Suppressor macrophage treated with lipopolysaccharide for 1 hour (primary cell): Measurements from ENCODE around the gene ADORA2B.
"Not testable (repeated sequence)": the region's sequence is repeated elsewhere in the genome, so short reads cannot be mapped to it uniquely, and the experiment has no call there.

Source experiments
- DNase-seq, 3 donors: peaks; one replicate each; pipeline ENCODE4 v3.0.0-alpha.2; 2020 to 2022

ADORA2B gene

DNA sequence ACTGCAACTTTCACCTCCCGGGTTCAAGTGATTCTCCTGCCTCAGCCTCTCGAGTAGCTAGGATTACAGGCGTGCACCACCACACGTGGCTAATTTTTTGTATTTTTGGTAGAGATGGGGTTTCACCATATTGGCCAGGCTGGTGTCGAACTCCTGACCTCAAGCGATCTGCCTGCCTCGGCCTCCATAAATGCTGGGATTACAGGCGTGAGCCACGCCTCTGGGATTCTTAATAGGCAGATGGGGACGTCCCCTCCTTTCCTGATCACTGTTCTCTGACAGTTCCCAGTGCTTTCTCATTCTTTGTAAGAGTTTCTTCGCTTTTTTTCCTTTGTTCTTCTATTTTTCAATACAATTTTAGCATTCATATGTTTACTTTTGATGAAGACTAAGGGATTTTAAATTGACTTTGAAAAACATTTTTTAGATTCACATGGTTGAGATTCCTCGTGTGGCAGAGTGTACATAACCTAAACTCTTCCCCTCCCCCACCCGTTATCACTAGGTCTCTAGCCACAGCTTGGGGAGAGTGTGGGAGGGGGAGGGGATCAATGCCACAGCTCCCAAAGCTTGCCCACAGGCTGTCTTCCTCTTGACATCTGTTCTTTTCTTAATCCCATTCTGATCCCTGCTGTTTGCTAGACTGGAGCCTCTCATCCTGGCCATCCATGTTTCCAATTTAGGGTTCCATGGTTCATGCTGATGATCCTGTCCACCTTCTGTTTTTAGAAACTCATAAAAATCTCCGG is 11.0 kb downstream of the ADORA2B start:
- peak in 2 of 3 donors; percentile 42 to 68 for DNase-seq

- no peak for DNase-seq
Measured at GRCh38 chr17:15957206-15957605, 12.3 kb downstream of the ADORA2B start.

DNA sequence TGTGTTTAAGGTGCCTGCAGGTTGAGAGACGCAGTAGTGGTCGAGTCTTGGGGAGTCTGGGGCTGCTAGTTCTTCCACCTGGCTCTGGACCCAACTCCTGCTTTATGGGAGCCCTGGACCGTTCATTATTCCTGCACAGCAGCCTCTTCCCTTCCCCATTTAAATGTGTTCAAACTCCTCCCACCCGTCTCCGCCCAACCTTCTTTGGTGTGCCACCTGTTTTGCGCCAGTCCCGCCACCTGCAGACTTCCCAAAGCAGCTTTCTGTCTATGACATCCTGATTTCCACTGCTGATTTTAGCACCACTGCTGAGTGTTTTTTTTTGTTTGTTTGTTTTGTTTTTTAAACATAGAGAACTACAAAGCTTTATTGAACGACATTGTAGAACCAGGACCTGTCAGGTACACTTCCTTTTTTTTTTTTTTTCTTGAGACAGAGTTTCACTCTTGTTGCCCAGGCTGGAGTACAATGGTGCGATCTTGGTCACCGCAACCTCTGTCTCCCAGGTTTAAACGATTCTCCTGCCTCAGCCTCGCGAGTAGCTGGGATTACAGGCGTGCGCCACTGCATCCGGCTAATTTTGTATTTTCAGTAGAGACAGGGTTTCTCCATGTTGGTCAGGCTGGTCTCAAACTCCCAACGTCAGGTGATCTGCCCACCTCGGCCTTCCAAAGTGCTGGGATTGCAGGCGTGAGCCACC is 12.8 kb downstream of the ADORA2B start:
- DNase-seq = no peak

GRCh38 chr17:15958484-15958854 is 13.5 kb downstream of the ADORA2B start:
- DNase-seq = no peak

- no peak for DNase-seq
Measured at GRCh38 chr17:15963670-15964110, 18.8 kb downstream of the ADORA2B start.

DNA sequence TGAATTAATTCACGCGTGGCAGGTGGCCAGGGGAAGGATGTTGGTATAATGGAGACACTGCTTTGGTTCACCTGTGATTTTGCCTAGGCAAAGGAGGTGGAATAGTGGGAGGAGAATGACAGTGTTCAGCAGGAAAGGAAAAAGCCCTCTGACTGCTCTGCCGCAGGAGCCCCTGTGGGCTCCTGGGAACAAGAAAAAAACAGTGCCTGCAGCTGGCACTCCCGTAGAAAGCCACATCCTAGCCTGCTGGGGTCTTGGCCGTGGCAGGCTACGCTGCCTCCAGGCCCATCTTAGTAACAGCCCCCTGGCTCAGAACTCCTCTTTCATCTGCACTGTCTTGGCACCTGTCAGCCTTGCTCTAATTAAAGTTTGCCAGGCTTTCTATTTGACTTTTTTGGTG is 20.6 kb downstream of the ADORA2B start:
- DNase-seq = no peak

DNA sequence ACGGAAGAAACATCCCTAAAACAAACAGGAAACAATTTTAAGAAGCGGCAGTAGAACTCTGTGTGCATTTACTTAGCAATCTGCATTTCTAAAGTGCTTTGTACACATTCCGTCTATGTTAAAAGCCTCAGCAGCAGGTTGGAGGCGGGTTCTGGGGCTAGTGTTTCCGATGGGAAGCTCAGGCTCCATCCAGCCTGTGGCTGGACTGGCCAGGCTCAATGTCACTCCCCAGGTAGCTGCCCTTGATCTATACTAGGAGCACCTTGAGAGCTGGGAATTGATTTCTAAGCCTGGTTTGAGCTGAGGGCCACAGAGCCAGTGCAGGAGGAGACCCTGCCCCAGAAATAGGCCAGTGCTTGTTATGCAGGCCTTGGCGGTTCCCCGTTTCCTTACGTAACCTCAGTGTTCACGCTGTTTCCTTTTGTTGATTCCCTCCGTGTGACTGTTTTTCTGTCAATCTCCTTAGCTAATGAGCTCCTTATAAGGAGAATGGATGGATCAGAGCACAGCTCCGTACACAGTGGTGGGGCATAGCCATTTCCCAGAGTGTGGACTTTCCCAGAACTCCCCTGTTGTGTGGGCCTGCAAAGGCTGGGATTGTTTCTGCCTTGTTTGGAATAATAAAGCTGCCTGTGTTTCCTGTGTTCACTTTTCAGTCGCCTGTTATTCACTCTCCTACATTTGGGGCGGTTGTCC is 21.4 kb downstream of the ADORA2B start:
- DNase-seq = peak; percentile 73 to 91 (median 77)

- peak in 1 of 3 donors; percentile 30 for DNase-seq
Measured at GRCh38 chr17:15966879-15967248, 21.9 kb downstream of the ADORA2B start.

- DNase-seq = peak in 2 of 3 donors; percentile 33 to 54
Measured at GRCh38 chr17:15967706-15968399, 22.9 kb downstream of the ADORA2B start.

- no peak for DNase-seq
Measured at GRCh38 chr17:15969463-15969862, 24.5 kb downstream of the ADORA2B start.

DNA sequence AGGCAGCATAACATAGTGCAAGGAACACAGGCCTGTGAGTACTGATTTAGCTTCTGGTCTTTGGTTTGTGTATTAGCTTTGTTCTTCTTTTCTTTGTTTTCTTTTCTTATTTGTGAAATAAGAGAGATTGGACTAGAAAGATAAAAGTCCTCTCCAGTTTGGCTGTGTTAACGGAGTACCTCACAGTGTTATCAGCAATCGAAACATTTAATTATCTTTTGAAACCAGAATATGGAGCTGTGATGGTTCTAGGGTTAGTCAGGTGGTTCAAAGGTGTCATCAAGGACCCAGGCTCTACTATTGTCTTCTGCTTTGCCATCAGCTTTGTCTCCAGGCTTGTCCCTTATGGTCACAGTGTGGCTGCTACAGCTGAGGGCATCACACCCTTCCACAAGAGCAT is 25.6 kb downstream of the ADORA2B start:
- DNase-seq = no peak

DNA sequence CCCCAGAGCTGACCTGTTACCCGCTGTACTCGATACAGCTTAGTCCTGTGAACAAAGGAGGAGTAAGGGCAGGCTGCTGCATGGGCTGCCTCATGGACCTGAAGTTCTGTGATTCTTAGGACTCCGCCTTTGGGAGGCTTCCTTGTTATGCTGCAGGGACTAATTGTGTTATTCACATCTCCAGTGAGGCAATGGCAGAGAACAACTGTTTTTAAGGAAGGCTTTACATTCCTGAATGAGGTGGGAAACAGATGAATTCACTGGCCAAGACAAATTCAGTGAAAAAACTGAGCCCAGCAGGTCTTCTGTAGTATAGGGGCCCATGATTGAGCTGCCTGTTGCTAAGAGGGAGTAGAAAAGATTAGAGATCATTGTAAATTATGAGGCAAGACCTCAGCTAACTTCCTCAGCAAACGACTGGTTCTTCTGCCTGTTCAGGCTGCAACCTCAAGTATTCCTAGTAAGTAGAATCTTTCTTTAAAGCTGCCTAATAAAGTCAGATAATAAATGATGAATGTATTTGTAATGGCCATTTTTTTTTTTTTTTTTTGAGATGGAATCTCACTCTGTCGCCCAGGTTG is 26.3 kb downstream of the ADORA2B start:
- peak in 1 of 3 donors; percentile 34 for DNase-seq

DNA sequence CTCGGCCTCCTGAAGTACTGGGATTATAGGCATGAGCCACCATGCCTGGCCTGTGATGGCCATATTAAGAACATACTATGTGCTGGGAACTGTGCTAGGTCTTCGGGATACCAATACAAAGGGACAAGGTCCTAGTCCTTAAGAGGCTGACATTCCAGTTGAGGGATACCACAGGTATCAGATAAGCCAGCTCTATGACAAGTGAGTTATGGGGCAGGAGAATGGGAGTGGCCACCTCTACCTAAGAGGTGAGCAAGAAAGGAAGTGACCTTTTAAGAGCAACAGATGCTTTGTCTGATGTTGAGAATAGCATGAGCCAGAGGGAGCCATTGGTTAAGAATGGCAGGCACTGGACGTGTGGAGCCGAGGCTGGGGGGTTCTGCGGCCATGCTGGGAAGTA is 27.0 kb downstream of the ADORA2B start:
- no peak for DNase-seq

DNA sequence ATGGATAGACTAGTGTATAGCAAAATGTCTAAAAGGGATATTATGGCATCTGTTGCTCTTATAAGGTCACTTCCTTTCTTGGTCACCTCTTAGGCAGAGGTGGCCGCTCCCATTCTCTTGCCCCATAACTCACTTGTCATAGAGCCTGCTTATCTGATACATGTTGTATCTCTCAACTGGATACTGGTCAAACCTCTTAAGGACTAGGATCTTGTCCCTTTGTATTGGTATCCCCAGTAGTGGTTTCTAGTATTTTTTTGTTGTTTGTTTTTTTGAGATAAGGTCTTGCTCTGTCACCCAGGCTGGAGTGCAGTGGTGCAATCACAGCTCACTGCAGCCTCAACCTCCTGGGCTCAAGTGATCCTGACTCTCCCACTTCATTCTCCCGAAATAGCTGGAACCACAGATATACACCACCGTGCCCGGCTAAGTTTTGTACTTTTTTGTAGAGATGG is 27.6 kb downstream of the ADORA2B start:
- no peak for DNase-seq

DNA sequence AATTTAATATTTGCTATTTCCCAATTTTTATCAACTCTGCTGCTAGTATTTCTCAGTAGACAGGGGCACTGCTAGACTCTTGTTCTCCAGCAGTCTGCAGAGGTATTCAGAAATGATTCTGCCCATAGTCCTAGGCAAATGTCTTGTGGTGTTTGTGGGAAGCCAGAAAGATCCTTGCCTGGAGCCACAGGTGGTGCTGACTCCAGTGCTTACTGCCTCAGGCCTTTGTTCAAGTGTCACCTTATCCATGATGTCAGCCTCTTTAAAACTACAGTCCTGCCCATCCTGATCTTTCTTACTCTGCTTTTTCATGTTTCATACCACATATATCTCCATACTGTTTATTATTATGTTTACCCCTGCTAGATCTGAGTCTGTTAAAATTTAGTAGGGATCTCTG is 28.1 kb downstream of the ADORA2B start:
- no peak for DNase-seq

DNA sequence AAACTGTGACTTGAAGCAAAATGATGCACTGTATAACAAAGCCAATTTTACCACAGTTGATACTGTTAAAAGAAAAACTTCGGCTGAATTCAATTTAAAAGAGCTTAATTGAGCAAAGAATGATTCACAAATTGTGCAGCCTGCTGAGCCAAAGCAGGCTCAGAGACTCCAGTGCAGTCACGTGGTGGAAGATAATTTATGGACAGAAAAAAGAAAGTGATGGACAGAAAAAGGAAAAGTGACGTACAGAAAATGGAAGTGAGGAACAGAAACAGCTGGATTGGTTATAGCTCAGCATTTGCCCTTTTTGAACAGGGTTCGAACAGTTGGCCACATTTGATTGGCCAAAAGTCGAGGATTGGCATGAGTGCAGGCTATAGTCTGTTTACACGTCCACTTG is 28.9 kb downstream of the ADORA2B start:
- peak in 2 of 3 donors; percentile 46 to 55 for DNase-seq

- no peak for DNase-seq
Measured at GRCh38 chr17:15977894-15978293, 33.0 kb downstream of the ADORA2B start.

GRCh38 chr17:15978606-15979005 is 33.7 kb downstream of the ADORA2B start:
- DNase-seq = no peak

DNA sequence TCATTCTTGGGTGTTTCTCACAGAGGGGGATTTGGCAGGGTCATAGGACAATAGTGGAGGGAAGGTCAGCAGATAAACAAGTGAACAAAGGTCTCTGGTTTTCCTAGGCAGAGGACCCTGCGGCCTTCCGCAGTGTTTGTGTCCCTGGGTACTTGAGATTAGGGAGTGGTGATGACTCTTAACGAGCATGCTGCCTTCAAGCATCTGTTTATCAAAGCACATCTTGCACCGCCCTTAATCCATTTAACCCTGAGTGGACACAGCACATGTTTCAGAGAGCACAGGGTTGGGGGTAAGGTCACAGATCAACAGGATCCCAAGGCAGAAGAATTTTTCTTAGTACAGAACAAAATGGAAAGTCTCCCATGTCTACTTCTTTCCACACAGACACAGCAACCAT is 34.1 kb downstream of the ADORA2B start:
- DNase-seq = not testable (repeated sequence)

DNA sequence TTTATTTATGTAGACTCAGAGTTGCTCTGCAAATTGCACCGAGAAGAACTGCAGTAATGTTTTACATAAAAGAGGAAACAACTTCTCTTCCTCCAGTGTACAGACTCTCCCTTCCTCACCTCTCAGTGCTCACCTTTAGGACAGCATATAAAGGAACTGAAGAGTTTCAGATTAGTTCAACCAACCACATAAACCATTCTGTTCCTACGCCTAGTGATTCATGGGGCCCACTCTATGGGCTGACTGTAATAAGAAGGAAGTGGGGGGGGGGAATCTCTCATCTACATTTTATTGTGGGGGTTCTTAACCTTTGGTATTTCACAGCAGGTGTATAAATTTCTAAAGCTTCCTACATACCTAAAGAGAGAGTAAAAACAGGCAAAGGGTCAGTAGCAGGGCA is 36.3 kb downstream of the ADORA2B start:
- peak; percentile 33 to 45 (median 44) for DNase-seq

DNA sequence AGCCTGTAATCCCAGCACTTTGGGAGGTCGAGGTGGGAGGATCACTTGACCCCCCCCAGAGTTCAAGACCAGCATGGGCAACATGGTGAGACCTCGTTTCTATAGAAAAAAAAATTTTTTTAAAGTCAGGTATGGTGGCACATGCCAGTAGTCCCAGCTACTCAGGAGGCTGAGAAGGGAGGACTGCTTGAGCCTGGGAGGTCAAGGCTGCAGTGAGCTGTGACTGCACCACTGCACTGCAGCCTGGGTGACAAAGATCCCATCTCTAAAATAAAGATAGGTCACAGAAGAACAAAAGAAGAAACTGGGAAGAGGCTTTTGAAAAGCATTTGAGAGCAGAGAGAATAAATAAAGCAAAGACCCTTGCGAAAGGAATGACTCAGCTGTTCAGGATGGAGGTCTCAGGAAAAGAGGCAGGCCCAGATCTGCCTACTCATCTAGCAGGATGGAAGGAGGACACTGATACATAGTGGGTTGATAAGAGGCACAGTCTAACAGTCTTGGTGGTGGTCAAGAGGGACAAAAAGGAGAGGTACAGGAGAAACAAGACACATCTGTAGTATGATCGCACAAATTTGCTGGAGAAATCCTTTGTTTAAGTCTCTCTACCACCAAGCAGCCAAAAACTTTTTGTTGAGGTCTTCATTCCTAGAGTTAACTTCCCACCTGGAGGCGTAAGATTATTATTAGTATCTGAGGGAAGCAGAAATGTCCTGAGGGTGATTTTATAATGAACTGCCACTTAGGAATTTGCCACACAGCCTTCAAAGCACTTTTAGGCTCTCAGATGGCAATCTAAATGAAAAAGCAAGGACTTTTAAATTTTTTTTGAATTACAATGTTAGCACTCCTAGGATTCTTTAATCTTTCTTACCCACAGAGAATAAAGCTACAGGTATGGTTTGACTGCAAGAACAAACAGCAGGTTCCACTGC is 37.0 kb downstream of the ADORA2B start:
- DNase-seq = no peak

DNA sequence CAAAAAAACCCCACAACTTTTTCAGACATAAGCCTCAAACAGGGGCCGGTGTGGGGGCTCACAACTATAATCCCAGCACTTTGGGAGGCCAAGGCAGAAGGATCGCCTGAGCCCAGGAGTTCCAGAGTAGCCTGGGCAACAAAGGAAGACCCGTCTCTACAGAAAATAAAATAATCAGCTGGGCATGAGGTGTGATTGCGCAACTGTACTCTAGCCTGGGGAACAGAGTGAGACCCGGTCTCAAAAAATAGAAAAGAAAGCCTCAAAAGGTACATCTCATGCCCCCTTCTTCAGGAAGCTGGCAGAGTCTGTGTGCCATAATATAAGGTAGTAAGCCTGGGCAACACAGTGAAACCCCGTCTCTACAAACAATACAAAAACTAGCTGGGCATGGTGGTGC is 51.4 kb downstream of the ADORA2B start:
- DNase-seq = no peak
